DMS79 (cell line): Measurements from ENCODE around the gene SLIT3.

Source experiments
- DNase-seq: peaks from one replicate; lab custom pipeline; 2025; lab: John Stamatoyannopoulos, UW

The SLIT3 gene

DNA sequence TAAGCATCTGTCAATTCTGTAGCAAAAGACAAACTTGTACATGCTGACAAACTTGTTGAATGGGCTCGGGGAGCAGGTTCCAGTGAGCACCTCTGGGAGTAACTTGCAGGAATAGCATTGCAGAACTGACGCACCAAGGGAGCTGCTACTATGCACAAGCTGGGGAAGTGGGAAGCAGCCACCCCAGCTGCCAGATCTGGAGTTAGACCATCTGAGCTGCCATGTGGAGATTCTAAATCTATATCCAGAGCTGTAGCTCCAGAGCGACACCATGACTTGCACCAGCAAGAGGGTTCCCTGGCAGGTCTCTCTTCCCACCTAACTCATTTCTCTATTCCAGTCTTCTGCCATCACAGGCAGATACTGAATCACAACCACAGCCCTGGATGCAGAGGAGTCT, 375.8 kb downstream of the SLIT3 start:
- no peak for DNase-seq

DNA sequence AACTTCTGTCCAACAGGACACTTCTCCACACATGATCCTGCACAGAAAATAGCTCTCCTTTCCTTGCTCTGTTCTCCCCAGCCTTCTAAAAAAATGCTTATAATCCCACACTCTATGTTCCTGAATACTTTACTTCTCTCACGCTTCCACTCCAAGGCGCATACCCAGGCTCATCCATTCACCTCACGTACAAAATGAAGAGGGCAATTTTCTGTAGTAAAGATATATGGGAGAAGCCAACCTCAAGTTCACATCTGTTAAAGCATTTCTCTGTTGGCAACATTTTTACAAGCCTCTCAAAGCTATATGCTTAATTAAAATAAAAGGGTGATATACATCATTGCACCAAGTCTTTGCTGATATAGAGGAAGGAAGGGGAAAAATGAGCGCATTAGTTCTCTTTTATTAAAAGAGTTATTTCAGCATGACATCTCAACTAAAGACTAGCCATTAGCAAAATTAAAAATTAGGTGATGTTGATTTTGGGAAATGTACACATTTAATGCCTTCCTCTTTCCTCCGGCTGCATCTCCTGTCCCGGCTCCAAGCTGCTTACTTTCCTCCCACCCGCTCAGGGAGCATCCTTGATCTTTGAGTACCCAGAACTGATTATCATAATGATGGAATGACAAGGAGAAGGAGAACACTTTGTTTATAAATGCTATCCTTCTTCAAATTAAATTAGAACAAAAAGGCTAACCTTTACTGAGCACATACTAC, 379.6 kb downstream of the SLIT3 start:
- no peak for DNase-seq

DNA sequence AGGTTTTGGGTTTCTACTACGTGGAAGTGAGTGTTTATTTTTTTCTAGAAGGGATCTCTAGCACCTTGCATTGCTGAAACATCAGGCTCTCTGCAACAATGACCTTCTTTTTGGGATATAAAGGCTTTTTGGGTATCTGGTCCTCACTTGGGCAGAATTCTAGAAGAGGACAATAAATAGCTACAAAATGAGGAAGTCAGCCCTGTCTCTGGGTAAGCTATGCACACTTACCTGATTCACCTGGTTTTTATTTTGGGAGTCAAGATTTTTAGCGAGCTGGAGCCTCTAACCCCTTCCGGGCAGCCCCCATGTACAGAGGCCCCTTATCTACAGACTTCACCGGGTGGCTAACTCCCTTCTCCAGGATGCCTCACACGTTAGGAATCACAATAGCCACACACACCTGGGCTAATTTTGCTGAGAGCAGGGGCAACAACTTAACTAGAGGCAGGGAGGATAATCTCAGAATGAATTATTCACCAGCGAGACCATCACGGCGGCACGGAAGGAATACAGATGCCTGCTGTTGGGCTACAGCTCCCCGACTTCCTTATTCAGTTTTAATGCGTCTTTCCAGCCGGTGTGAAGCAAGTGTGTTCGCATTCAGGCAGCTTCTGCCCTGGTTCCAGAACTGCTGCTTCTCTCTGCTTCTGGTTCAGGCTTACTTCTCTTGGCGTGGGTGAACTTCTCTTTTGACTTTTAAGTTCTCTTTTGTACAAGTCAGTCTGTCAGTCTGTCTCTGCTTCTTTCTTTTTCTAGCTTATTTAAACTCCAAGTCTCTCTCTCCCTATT, 380.7 kb downstream of the SLIT3 start:
- no peak for DNase-seq

DNA sequence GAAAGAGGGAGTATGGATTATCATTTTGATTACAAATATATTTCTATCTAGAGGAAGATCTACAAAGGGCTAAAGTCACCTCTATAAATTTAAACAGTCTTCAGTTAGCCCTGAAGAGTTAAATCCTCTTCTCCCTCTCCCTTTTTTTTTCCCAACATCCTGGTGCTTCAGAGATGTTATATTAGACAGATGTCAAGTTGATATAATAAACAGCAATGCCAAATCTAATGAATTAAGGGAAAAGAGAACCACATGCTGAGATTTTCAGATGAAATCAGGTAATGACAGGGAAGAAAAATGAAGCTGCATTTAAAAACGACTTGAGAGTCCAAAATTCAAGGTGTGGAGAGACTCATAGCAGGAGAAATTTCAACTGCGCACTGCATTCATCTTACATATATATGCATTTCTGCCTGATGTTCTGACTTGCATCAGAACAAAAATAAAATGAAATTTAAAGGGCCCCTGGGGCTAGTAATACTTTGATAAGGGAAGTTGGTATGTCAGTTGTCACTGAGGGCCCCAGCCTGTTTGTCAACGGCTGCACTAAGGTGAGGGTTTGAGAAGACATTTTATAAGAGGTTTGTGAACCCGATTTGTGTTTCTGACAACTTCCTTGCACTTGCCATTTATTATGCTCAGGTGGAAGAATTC, 382.9 kb downstream of the SLIT3 start:
- DNase-seq: no peak

DNA sequence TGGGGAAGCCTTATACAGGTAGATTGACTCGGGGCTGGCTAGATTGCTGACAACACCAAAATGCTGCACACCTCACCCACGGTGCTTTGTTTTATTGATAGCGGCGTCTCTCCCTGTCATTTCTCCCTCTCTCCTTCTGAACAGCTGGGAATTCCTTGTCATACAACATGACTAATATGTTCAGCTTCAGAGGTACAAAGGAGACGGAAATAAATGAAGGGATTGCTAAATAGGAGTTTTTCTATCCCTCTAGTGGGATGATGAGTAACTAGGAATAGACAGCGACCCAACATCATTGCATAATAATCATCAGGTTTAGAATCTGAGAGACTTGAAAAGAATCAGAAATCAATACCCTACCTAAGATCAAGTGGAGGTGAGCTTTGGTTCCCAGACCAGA, 384.1 kb downstream of the SLIT3 start:
- no peak for DNase-seq

DNA sequence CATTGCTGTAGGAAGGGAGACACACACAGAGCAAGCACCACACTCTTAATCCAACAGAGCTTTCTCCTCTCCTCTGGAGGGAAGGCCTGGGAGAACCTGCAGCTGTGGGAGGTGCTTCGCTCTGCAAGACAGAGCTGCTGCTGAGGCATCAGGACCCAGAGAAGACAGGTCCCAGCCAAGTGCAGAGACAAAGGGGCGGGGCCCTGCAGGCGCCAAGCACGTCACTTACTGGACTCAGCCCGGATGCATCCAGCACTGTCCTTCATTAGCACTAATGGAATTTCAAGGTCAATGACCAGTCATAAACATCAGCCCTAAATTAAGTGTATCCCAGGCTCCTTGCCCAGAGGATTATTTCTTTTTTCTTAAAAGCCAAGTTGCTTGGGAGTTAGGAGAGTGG, 384.7 kb downstream of the SLIT3 start:
- DNase-seq: no peak

DNA sequence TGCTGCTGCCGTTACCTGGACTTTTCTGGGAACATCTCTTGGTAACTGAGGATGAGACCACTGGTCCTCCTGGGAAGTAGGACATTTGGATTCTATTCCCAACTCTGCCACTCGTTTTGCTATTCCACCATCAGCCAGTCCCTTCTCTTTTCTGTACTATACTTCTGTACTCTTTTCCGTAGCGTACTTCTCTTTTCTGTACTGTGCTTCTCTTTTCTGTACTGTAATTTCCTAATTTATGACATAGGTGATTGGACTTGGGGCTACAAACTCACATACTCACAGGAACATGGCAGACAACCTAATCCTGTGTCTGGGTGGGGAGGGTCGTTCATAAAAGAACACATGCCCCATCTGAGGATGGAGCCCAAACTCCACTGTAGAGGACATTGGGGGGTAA, 386.4 kb downstream of the SLIT3 start:
- DNase-seq: no peak

DNA sequence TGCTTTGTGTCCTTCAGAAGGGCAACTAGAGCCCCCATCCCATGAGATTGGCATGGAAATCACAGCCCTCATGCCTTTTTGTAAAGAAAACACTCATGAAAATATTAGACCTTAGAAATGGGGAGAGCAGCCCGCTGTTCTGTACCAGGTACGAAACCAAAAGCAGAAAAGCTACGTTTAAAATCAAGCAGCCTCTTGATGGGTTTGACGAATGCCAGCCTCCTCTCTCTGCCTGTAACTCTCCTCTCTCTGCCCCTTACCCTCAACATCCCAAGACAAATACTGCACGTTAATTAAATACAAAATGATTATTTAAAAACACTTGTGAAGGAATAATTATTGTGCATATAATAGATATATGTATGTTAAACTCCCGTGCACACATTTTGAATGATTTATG, 390.1 kb downstream of the SLIT3 start:
- DNase-seq: no peak

DNA sequence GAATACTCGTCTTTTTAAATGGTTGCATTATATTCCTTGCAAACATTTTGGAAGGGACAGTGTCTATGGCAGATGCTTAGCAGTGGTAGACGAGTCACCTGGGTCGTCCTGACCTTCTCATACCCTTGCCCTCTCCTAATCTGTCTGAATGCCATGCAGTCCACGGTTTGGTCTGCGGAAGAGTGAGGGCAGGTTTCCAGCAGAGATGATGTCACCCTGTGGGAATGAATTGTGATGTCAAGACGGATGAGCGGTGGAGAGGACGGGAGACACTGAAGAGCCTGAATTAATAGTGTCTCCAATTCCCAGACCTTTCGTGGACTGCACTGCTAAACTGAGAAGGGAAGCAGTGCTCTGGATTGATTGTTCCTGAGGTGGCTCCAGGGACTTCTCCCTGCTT, 392.7 kb downstream of the SLIT3 start:
- no peak for DNase-seq

DNA sequence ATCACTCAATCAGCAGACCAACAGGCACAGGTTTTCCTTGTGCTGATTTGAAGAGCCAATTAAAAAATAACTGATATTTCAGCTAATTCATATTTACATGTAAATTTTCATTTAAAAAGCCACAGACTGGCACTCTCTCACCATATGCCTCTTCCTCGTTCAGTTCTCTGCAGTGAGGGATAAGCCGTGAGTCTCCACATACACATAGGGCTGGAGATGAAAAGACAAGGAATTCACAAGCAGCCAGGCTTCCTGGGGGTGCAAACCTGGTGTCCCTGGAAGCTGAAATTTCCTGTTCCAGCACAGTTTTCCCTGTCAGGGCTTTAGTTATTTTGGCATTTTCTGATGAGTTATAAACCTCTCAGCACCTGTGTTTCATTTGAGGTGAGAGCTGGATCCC, 397.9 kb downstream of the SLIT3 start:
- DNase-seq: no peak

DNA sequence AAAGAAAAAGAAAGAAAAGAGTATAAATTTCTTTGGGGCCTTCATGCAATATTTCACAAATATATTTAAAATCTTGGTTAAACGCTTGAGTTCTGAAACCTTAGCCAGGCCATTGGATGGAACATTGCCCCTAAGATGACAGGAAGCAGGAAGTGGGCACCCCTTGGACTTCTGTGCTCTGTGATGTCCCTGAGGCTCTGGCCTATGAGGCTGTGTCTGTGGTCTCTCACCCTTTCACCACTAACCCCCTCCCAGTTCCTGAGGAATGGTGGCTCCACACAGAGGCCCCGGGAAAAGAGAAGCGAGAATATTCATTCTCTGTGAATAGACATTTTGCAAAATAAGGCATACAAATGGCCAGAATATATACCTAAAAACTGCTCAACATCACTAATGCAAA, 401.3 kb downstream of the SLIT3 start:
- DNase-seq: no peak

DNA sequence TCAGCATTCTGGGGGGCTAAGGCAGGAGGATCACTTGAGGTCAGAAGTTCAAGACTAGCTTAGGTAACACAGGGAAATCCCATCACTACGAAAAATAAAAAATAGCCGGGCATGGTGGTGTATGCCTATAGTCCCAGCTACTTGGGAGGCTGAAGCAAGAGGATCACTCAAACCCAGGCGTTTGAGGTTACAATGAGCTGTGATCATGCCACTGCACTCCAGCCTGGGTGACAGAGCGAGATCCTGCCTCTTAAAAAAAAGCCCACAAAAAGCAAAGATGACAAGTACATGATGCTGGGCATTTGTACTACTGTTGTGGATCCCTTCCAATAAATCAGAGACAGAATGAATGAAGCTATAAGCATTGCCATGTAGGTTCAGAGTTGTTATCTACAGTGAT, 401.7 kb downstream of the SLIT3 start:
- DNase-seq: no peak

DNA sequence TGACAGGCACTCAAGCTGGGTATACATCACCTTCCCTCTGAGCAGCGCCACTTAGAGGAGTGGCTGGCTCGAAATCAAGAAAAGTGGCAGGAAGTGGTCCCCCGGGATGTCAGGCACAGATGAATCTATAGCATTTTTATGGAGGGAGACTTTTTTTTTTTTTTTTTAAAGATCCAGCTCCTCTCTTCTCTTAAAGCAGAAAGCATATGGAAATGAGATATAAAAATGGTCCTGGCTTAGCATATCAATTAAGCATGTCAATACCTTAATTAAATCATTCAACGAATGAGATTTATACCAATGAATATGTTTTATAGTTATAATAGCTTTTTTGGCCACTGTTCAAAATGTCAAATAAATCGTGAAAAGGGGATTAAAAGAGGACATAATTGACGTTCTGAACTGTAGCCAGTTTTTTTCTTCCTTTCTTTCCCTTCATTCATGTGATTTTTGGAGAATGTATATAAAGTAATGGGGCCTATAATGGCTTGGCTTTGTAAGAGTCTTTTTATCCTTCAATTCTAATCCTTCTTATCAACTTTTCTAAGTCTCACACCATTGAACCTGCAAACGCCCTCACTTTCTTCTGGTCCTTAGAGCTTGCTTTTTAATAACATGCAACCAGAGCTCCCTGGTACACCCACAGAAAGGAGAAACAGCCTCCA, 402.6 kb downstream of the SLIT3 start:
- DNase-seq: peak; percentile 90

DNA sequence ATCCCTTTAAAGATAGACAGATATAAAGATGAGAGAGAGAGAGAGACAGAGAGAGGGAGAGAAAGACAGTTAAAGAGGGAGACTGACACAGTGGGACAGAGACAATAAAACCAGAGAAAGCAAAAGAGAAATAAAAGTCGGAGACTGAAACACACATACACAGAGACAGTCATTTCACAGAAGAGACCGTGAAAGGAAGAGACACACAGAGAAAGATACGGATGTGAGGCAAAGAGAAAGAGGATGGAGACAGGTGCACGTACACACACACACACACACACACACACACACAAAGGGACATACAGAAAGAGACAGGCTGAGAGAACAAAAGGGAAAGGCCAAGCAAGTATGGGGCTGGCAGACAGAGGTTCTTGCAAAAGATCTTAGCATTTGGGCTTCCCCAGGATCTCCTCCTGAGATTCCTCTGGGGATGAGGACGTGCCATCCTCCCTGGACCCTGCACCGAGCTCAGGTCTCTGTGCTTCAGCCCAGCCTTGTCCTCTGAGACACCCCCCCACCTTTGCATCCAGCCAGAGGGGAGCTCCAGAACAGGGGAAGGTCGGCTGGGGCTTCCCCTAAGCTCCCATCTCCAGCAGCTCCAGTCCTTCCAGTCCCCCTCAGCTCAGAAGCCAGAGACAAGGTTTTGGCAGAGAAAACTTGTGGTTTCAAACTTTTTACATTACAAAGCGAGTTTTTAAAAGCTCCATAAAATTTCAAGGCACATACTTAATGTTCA, 403.4 kb downstream of the SLIT3 start:
- DNase-seq: no peak

DNA sequence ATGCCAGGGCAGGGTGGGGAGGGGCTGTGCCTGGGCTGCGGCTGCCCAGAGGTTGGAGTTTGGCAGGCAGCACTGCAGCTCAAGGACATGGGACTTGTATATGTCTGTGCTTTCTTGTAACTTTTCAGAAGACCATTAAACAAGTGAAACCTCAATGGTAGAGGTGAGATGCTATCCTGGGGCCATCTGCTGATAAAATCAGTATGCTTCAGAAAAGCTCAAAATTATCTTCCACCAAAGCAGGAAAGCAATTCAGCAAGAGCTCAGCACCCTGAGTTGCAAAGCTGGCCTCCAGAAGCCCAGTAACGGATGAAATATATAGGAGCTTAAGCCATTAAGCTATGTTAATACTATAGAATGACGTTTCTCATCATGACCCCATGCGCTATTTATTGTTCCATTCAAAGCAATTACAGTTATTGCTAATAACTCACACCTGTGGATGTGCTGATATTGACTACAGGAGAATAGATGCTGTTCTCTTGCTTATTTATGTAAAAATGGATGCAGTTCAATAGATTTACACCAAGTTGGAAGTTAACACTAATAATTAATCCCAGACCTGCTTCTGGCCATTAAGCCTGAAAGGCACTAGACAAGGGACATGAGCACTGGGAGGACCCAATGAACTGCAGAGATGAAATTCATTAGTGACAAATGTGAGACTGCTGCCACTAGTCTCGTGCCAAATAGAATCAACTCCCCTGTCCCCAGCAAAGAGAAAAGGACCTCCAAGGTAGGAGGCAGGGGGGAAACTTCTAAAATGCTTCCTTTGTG, 405.5 kb downstream of the SLIT3 start:
- DNase-seq: no peak

DNA sequence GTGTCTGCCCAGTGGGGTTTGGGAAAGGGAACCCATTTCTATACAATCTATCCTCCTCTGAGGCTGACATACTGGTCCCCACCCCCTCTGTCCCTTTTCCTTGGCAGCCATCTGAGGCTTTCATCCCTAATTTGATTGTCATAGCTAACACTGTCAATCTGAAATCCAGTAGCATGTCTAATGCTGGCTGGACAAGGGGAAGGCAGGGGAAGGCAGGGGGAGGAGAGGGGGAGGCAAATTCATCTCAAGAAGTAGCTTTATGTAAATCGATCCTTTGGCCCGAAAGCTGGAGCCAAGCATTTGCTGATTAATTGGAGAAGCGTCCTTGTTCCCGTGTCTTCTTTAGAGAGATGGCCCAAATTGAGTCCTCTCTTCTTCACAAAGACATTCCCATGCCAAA, 407.7 kb downstream of the SLIT3 start:
- no peak for DNase-seq

DNA sequence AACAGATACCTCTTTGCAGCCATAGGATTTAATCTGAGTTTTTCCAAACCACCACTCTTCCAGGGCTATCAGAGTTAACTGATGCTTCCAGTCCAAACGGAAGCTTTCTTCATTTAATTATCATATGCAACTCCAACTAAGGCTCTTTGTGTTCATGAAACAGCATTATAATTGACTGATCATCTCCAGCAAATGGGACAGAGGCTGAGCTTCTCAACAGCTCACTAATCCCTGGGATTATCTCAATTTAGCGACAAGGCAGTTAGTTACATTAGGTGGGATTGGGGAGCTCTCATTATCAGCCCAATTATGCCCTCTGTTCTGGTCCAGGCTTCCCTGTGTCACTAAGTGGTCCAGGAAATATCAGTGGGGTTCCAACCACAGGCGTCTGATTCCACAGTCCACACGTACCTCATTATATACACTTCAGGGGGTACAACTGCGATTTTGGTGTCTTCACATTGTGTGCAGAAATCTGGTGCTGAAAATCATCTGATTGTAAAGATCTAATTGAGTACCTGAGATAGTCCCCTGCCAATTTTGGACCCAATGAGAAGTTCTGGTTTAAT, 408.2 kb downstream of the SLIT3 start:
- no peak for DNase-seq

DNA sequence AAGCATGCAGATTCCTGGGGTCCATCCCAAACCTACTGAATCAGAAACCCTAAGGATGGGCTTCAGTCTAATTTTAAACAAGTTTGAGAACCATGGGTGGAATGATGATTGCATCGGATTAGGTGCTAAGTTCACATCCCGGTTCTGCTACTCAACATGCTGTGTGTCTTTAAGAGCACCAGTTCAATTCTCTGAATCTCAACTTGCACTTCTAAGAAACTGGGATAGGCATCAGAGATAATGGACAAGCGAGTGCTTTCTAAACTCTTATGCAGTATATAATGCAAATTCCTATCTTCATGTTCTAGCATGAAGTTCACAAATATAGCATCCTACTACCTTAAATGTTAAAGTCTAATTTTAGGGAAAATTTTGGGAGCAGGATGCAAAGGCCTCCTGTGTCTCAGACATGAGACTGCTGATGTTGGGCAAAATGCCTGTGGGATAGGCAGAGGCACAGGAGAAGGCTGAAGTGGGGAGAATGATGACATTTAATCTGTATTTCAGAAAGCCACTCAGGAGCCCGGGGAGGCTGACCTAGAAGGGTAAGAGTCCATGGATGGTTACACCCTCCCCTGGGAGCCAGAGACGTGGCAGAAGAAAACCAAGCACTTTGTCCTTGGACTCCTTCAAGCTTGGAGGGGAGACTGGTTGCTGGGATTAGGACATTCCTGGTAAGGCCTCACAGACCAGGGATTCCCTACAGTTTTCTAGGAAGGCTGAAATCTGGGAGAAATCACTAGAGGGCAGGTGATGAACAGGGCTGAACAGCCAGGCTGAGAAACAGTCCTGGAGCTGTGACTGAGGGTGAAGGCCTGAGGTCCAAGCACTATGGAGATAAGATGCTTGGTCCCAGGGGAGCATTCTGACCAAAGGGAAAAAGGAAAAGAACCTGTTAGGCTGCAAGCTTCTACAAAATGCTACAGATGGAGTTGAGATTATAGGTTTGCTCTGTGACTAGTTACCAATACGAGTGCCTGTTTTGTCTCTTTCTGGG, 409.8 kb downstream of the SLIT3 start:
- no peak for DNase-seq

DNA sequence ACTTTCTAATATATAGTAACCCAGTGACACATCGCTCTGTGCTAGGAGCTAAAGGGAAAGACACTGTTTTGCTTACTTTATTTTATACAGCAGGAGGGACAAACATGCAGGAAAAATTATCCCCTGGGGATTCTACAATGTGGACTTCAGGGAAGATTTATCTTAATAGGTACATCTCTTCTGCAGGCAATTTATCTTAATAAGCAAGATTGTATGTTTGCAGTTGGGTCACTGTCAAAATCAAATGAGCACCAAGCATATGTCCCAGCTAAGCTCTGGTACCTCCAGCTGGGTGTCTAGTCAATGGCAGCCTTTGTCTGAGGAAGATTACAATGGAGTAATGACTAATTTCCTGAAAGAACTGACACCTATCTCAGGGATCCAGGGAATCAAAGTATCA, 411.9 kb downstream of the SLIT3 start:
- no peak for DNase-seq

DNA sequence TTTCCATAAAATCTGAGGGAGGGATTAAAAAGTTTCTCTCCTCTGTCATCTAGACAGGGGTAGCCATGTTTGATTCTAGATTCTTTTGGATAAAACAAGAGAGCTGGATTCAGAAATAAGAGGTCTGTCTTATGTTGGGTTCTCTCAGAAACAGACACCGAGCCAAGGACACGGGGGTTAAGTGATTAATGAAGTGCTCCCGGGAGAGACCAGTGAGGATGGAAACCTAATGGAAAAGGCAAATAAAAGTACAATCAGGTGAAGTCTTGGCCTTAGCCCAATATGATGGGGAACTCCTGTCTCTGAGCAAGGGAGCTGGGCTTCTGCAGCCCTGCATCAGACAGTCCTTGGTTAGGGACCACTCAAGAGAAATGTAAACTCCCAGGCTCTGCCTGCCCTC, 413.0 kb downstream of the SLIT3 start:
- no peak for DNase-seq
